MM.1S (cell line): ENCODE data around the gene SLC4A4.

Source experiments
- DNase-seq: peaks from one replicate; pipeline ENCODE4 v3.0.0-alpha.2; 2015
- H2AFZ ChIP-seq: fragments of 300-600 bp; sonication (generic); 2 replicates; pipeline ENCODE4 v1.6.0; 2016; ENCODE audit warnings: antibody characterized with exemption, low read length
- H3F3A ChIP-seq: fragments of 300-600 bp; sonication (generic); 2 replicates; pipeline ENCODE4 v1.6.1; 2016; ENCODE audit warnings: mild to moderate bottlenecking, antibody characterized with exemption, low read length, moderate library complexity, mixed read lengths; ENCODE audit not compliant: insufficient read depth
- H3K27ac ChIP-seq: fragments of 300-600 bp; sonication (generic); 2 replicates; pipeline ENCODE4 v1.5.1; 2016; ENCODE audit warnings: mild to moderate bottlenecking, low read length
- H3K27me3 ChIP-seq: fragments of 300-600 bp; sonication (generic); replicated peaks from 2 replicates; pipeline ENCODE4 v1.6.0; 2016; ENCODE audit warnings: low read length; ENCODE audit not compliant: insufficient read depth
- H3K36me3 ChIP-seq: fragments of 300-600 bp; sonication (generic); replicated peaks from 2 replicates; pipeline ENCODE4 v1.6.1; 2016; ENCODE audit warnings: mild to moderate bottlenecking, low read length, mixed read lengths; ENCODE audit not compliant: insufficient read depth
- H3K4me1 ChIP-seq: fragments of 300-600 bp; sonication (generic); 2 replicates; pipeline ENCODE4 v1.6.1; 2016; ENCODE audit warnings: low read length, mixed read lengths
- H3K4me2 ChIP-seq: fragments of 300-600 bp; sonication (generic); 2 replicates; pipeline ENCODE4 v1.6.0; 2016; ENCODE audit warnings: low read depth, low read length
- H3K4me3 ChIP-seq: fragments of 300-600 bp; sonication (generic); 2 replicates; pipeline ENCODE4 v1.5.1; 2016; ENCODE audit warnings: low read length, mixed read lengths
- H3K79me2 ChIP-seq: fragments of 300-600 bp; sonication (generic); 2 replicates; pipeline ENCODE4 v1.6.1; 2016; ENCODE audit warnings: mixed run types, low read length, mixed read lengths
- H3K9ac ChIP-seq: fragments of 300-600 bp; sonication (generic); 2 replicates; pipeline ENCODE4 v1.6.1; 2016; ENCODE audit warnings: low read length, mixed read lengths
- H3K9me2 ChIP-seq: fragments of 300-600 bp; sonication (generic); replicated peaks from 2 replicates; pipeline ENCODE4 v1.6.1; 2016; ENCODE audit warnings: mild to moderate bottlenecking, low read length, mixed read lengths; ENCODE audit not compliant: insufficient read depth
- H3K9me3 ChIP-seq: fragments of 300-600 bp; sonication (generic); replicated peaks from 2 replicates; pipeline ENCODE4 v1.6.1; 2016; ENCODE audit warnings: mild to moderate bottlenecking, low read length, mixed read lengths; ENCODE audit not compliant: insufficient read depth
- H4K20me1 ChIP-seq: fragments of 300-600 bp; sonication (generic); 2 replicates; pipeline ENCODE4 v1.6.1; 2016; ENCODE audit warnings: mild to moderate bottlenecking, low read length, moderate library complexity, mixed read lengths; ENCODE audit not compliant: insufficient read depth
- CTCF ChIP-seq: fragments of 300-600 bp; sonication (generic); IDR thresholded peaks from 2 replicates; pipeline ENCODE4 v1.5.1; 2016; ENCODE audit warnings: antibody characterized with exemption, low read length, mixed read lengths
- EZH2 ChIP-seq: fragments of 300-600 bp; sonication (generic); optimal IDR thresholded peaks from 2 replicates; pipeline ENCODE3; 2017; ENCODE audit warnings: low read depth, mild to moderate bottlenecking, antibody characterized with exemption, low read length, mixed read lengths
- EZH2phosphoT487 ChIP-seq: fragments of 300-600 bp; sonication (generic); IDR thresholded peaks from 2 replicates; pipeline ENCODE4 v1.6.1; 2018; ENCODE audit warnings: antibody characterized with exemption, low read length

Gene SLC4A4

GRCh38 chr4:71518283-71518989 is 179.6 kb downstream of the SLC4A4 start:
- H3K36me3 ChIP-seq = no peaks in the 10 kb centered on the region
- no peak overlapping the region for H3K9ac ChIP-seq
- no peak overlapping the region for H3K4me2 ChIP-seq
- TF ChIP-seq EZH2phosphoT487 = no peak
- no peaks in the 10 kb centered on the region for H3K4me1 ChIP-seq
- H3K27ac ChIP-seq = no peak overlapping the region
- no peaks in the 10 kb centered on the region for H3K9me2 ChIP-seq
- no peaks in the 10 kb centered on the region for H3K9me3 ChIP-seq
- H3F3A ChIP-seq = no peaks in the 10 kb centered on the region
- no peak overlapping the region for H3K4me3 ChIP-seq
- no peaks in the 10 kb centered on the region for H3K27me3 ChIP-seq
- H4K20me1 ChIP-seq = no peaks in the 10 kb centered on the region
- no peaks in the 10 kb centered on the region for H3K79me2 ChIP-seq
- no peak for DNase-seq
- H2AFZ ChIP-seq = no peak overlapping the region

DNA sequence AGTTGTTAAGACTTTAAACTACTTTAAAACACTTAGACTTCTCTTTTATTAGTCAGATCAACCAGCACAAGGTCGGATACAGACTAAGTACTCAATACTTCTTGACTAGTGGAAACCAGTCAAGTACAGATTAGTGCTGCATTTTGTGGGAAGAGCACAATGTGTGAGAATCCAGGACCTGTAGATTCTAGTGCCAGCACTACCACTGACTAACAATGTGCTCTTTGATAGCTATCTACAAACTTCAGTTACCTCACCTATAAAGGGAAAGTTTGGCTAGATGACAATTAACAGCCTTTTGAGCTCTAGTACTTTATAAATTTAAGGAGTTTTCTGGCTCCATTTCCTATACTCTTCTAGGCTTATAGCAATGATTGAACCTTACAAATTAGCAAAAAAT is 181.5 kb downstream of the SLC4A4 start:
- no peak overlapping the region for H3K27ac ChIP-seq
- no peaks in the 10 kb centered on the region for H4K20me1 ChIP-seq
- no peaks in the 10 kb centered on the region for H3K36me3 ChIP-seq
- H3K9ac ChIP-seq = no peak overlapping the region
- DNase-seq = no peak
- no peaks in the 10 kb centered on the region for H3F3A ChIP-seq
- TF ChIP-seq CTCF (no peak), EZH2phosphoT487 (no peak), EZH2 (no peak)
- no peaks in the 10 kb centered on the region for H3K4me1 ChIP-seq
- no peaks in the 10 kb centered on the region for H3K9me3 ChIP-seq
- no peaks in the 10 kb centered on the region for H3K9me2 ChIP-seq
- no peaks in the 10 kb centered on the region for H3K27me3 ChIP-seq
- no peaks in the 10 kb centered on the region for H3K79me2 ChIP-seq
- no peak overlapping the region for H3K4me2 ChIP-seq
- H2AFZ ChIP-seq = no peak overlapping the region
- no peak overlapping the region for H3K4me3 ChIP-seq

DNA sequence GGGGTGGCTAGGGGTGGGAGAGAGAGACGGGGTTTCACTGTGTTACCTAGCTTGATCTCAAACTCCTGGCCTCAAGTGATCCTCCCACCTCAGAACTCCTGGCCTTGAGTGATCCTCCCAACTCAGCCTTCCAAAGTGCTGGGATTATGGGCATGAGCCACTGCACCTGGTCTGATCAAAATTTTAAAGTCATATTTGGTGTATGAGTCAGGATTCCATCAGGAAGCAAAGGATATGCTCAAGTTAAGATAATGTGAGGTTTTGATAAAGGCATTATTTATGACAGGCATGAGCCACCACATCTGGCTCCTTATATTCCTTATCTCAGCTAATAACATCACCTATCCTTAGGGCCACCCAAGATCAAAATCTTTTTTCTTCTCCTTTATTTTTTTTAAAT is 182.0 kb downstream of the SLC4A4 start:
- Histone ChIP-seq H3K9ac (no peak overlapping the region), H3K4me3 (no peak overlapping the region), H3K9me3 (no peaks in the 10 kb centered on the region), H2AFZ (no peak overlapping the region), H4K20me1 (no peaks in the 10 kb centered on the region), H3K27me3 (no peaks in the 10 kb centered on the region), H3K4me2 (no peak overlapping the region), H3K9me2 (no peaks in the 10 kb centered on the region), H3K79me2 (no peaks in the 10 kb centered on the region), H3K27ac (no peak overlapping the region), H3F3A (no peaks in the 10 kb centered on the region), H3K36me3 (no peaks in the 10 kb centered on the region), H3K4me1 (no peaks in the 10 kb centered on the region)
- no peak for DNase-seq
- TF ChIP-seq EZH2phosphoT487 (no peak), CTCF (no peak), EZH2 (no peak)

DNA sequence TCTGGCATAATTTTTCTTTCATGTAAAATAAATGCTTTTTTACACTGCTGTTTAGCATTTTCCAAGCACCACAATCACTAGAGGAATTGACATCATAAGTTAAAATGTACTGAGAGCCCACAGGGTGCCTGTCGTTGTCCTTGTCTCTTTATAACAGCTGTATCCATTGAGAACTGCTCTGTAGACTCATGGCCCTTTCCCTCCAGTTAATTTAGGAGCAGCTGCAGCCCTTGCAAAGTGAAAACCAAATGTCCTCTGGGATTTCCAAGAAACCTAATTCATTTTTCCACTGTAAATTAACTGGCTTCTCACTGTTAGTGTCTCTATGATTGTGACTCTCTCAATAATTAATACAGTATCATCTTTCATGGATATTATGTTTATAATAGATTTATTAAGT is 185.9 kb downstream of the SLC4A4 start:
- Histone ChIP-seq H3K27me3 (no peaks in the 10 kb centered on the region), H3K36me3 (no peaks in the 10 kb centered on the region), H3K4me3 (no peak overlapping the region), H3K9me2 (no peaks in the 10 kb centered on the region), H3K4me1 (no peaks in the 10 kb centered on the region), H2AFZ (no peak overlapping the region), H3F3A (no peaks in the 10 kb centered on the region), H3K79me2 (no peaks in the 10 kb centered on the region), H3K4me2 (no peak overlapping the region), H4K20me1 (no peaks in the 10 kb centered on the region), H3K9me3 (no peaks in the 10 kb centered on the region), H3K27ac (no peak overlapping the region), H3K9ac (no peak overlapping the region)
- no peak for TF ChIP-seq EZH2
- TF ChIP-seq CTCF = no peak
- TF ChIP-seq EZH2phosphoT487 = no peak
- DNase-seq = no peak
